ENCODE results near the gene ICOS.
A peak's percentile ranks its signal among the peaks of the same experiment; 100 is the strongest.
"Not testable (repeated sequence)": the region's sequence is repeated elsewhere in the genome, so short reads cannot be mapped to it uniquely, and the experiment has no call there.

ICOS gene

DNA sequence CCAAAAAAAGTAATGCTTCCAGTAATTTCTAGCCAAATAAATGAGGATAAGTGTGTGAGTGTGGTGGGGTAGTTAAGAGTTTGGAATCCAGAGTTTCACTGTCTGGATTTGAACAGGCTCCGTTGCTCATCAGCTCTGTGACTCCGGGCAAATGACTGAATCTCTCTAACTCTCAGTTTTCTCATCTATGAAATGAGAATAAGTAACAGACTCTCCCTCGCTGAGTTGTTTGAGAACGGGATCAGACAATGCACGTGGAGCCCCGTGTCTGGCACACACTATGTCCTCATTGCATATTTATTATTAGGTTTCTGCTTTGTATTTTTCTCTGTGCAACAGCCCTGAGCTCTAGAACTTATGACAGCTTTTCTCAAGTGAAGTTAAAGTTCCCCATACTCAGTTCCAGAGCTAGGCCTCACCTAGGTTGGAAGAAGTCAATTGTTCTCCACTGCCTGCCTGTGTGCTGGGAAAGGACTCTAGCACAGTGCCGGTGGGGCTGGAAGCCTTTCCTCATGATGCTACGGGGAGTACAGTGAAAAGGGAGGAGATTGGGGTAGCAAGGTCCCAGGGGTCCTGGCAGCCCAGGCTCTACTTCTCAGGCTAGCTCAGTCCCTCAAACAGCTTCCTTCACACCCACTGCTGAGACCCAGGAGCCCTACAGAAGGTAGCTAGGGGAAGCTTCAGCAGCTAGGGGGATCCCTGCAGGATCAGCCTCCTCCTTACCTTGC is 1.7 kb upstream of the ICOS start:
- Mint-ChIP-seq H3K4me1 (ENCODE audit: low read depth) (peaks cover 59% of the 10 kb centered on the region), H3K27ac (peak overlapping the region; percentile 98), H3K36me3 (ENCODE audit: low read depth) (peaks cover 64% of the 10 kb centered on the region), H3K27me3 (no peaks in the 10 kb centered on the region), H3K9me3 (peaks cover 8% of the 10 kb centered on the region), H3K4me3 (peak overlapping the region; percentile 72)
- DNase-seq, result peak; percentile 52

GRCh38 chr2:203935568-203935967 is 995 bp upstream of the ICOS start:
- Mint-ChIP-seq H3K4me1 (ENCODE audit: low read depth) (peaks cover 61% of the 10 kb centered on the region), H3K4me3 (peak overlapping the region; percentile 72), H3K9me3 (peaks cover 8% of the 10 kb centered on the region), H3K27ac (peak overlapping the region; percentile 98), H3K27me3 (no peaks in the 10 kb centered on the region), H3K36me3 (ENCODE audit: low read depth) (peaks cover 69% of the 10 kb centered on the region)
- DNase-seq, result no peak

DNA sequence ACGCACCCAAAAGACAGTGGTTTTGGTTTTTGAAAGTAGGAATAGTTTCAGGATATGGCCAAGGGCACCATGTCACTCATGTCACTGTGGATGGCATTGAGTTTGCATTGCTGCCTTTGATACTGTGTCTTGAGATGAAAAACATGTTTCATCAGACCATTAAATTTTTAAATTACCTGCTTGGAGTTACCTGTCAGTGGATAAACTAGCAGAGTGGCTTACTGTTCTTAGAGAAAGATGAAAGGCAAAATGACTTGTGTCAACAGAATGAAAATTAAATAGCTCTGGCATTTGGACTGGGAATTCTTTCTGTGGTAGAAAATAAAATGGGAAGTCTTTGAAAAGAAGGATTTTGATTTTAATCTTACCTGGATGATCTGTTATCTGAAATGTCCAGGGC is 386 bp downstream of the ICOS start:
- Mint-ChIP-seq H3K4me1 (ENCODE audit: low read depth) (peaks cover 64% of the 10 kb centered on the region), H3K36me3 (ENCODE audit: low read depth) (peaks cover 71% of the 10 kb centered on the region), H3K9me3 (peaks cover under 1% of the 10 kb centered on the region), H3K4me3 (peak overlapping the region; percentile 92), H3K27me3 (no peaks in the 10 kb centered on the region), H3K27ac (peak overlapping the region; percentile 95)
- no peak for DNase-seq

DNA sequence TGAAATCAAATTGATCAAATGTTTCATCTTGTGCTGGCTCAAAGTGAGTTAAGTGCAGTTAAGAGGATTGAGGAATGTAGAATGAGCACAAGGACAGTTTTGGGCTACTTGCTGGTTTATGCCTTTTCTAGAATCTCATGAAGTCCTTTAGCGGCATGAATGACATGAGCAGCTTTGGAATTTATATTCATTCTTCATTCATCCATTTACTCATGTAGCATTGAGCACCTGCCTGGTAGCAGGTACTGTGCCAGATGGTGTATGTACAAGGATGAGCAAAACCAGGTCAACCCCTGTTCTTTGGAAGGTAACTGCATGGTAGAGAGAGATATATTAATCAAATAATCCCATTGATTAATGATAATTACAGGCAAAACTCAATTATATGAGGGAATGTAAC is 1.2 kb downstream of the ICOS start:
- Mint-ChIP-seq H3K4me3 (peak overlapping the region; percentile 92), H3K9me3 (no peaks in the 10 kb centered on the region), H3K36me3 (ENCODE audit: low read depth) (peaks cover 73% of the 10 kb centered on the region), H3K27me3 (no peaks in the 10 kb centered on the region), H3K4me1 (ENCODE audit: low read depth) (peaks cover 63% of the 10 kb centered on the region), H3K27ac (peak overlapping the region; percentile 94)
- no peak for DNase-seq

GRCh38 chr2:203940039-203940438 is 3.5 kb downstream of the ICOS start:
- H3K27ac Mint-ChIP-seq, result peak overlapping the region; percentile 94
- peaks cover 3% of the 10 kb centered on the region for H3K9me3 Mint-ChIP-seq
- peaks cover 85% of the 10 kb centered on the region for H3K36me3 Mint-ChIP-seq (ENCODE audit: low read depth)
- peaks cover 63% of the 10 kb centered on the region for H3K4me1 Mint-ChIP-seq (ENCODE audit: low read depth)
- H3K4me3 Mint-ChIP-seq, result peak overlapping the region; percentile 92
- no peaks in the 10 kb centered on the region for H3K27me3 Mint-ChIP-seq
- no peak for DNase-seq

DNA sequence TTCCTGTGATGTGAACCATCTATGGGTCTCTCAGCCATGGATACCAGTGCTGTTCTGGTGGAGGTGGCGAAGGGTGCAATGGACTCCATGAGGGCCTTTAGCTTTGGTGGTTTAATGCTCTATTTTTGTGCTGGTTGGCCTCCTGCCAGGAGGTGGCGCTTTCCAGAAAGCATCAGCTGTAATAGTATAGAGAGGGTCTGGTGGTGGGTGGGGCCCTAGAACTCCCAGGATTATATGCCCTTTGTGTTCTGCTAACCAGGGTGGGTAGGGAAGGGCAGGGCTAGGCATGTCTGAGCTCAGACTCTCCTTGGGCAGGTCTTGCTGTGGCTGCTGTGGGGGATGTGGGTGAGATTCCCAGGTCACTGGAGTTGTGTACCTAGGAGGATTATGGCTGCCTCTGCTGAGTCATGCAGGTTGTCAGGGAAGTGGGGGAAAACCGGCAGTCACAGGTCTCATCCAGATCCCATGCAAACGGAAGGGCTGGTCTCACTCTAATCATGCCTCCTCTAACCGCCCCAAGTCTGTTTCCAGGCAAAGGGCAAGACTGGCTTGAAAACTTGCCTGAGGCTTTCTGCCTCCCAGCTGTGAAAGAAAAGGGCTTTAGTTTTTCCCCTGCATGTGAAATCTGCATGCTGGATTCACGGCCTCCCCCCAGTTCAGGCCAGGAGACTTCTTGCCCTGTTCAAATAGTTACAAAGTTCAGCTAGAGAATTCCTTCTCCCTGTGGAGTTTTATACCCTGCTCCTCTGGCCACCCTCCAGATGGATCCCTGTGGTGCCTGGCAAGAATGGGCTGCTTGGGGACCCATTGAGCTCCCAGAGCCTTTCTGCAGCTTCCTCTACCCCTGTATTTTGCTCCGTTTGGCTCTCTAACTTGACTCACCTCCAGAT is 7.2 kb downstream of the ICOS start:
- not testable (repeated sequence) for H3K27me3 Mint-ChIP-seq, H3K9me3 Mint-ChIP-seq, DNase-seq
- Mint-ChIP-seq H3K4me3 (peak overlapping the region; percentile 92), H3K36me3 (ENCODE audit: low read depth) (peaks cover 99% of the 10 kb centered on the region), H3K27ac (peak overlapping the region; percentile 91), H3K4me1 (ENCODE audit: low read depth) (peaks cover 83% of the 10 kb centered on the region)

DNA sequence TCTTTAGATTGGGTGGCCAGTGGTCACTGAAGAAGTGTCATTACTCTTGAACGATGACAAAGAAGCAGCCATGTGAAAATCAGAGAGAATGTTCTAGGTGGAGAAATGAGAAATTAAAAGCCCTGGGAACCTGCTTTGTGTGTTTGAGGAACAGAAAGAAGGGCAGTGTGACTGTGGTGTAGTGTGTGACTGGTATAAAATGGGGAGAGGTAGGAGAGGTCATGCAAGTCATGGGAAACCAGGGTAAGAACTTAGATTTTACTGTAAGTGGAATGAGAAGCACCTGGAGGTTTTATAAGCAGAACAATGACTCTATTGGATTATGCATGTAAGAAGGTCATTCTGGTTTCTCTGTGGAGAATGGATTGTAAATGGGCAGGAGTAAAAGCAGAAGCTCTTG is 12.2 kb downstream of the ICOS start:
- Mint-ChIP-seq H3K27me3 (no peaks in the 10 kb centered on the region), H3K9me3 (peaks cover 2% of the 10 kb centered on the region), H3K27ac (peak overlapping the region; percentile 84), H3K4me1 (ENCODE audit: low read depth) (peaks cover 92% of the 10 kb centered on the region), H3K36me3 (ENCODE audit: low read depth) (peaks cover 93% of the 10 kb centered on the region), H3K4me3 (peak overlapping the region; percentile 74)
- no peak for DNase-seq

- Mint-ChIP-seq H3K4me1 (ENCODE audit: low read depth) (peaks cover 89% of the 10 kb centered on the region), H3K27ac (peak overlapping the region; percentile 84), H3K36me3 (ENCODE audit: low read depth) (peaks cover 93% of the 10 kb centered on the region), H3K27me3 (no peaks in the 10 kb centered on the region), H3K9me3 (peaks cover 2% of the 10 kb centered on the region), H3K4me3 (peak overlapping the region; percentile 74)
- no peak for DNase-seq
Measured at GRCh38 chr2:203949228-203949627, 12.7 kb downstream of the ICOS start.

DNA sequence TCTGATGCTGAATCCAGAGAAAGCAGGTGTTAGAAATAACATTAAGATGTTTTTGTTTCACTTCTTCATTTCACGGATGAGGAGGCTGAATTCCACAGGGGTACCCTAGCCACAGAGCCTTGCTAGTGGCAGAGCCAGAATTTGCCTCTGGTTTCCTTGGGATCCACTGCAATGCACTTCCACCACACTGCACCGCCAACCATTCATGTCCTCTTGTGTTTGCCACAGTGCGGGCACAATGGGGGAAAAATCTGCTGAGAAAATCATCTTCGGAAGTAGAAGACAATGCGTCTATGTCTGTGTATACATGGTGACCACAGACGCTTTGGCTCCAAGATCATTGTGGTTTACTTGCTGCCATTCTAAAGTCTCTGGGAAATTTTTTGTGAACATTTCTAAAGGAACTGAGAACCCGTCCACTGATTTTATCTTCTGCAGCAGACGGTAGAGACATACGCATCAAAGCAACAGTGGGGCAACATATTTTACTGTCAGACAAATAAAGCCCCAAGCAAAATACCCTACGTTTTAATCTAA is 14.9 kb downstream of the ICOS start:
- Mint-ChIP-seq H3K9me3 (no peaks in the 10 kb centered on the region), H3K4me3 (peak overlapping the region; percentile 74), H3K27ac (peak overlapping the region; percentile 84), H3K4me1 (ENCODE audit: low read depth) (peaks cover 84% of the 10 kb centered on the region), H3K36me3 (ENCODE audit: low read depth) (peaks cover 90% of the 10 kb centered on the region), H3K27me3 (no peaks in the 10 kb centered on the region)
- DNase-seq, result no peak

GRCh38 chr2:203959265-203959664 is 22.7 kb downstream of the ICOS start:
- peaks cover 57% of the 10 kb centered on the region for H3K4me1 Mint-ChIP-seq (ENCODE audit: low read depth)
- DNase-seq, result no peak
- H3K36me3 Mint-ChIP-seq (ENCODE audit: low read depth), result peaks cover 80% of the 10 kb centered on the region
- no peaks in the 10 kb centered on the region for H3K9me3 Mint-ChIP-seq
- no peak overlapping the region for H3K4me3 Mint-ChIP-seq
- H3K27me3 Mint-ChIP-seq, result no peaks in the 10 kb centered on the region
- peak overlapping the region; percentile 38 for H3K27ac Mint-ChIP-seq

- peaks cover 77% of the 10 kb centered on the region for H3K36me3 Mint-ChIP-seq (ENCODE audit: low read depth)
- H3K4me3 Mint-ChIP-seq, result no peak overlapping the region
- H3K27me3 Mint-ChIP-seq, result no peaks in the 10 kb centered on the region
- no peak for DNase-seq
- H3K4me1 Mint-ChIP-seq (ENCODE audit: low read depth), result peaks cover 54% of the 10 kb centered on the region
- peak overlapping the region; percentile 65 for H3K27ac Mint-ChIP-seq
- H3K9me3 Mint-ChIP-seq, result no peaks in the 10 kb centered on the region
Measured at GRCh38 chr2:203959672-203960071, 23.1 kb downstream of the ICOS start.

GRCh38 chr2:203960811-203961210 is 24.2 kb downstream of the ICOS start:
- Mint-ChIP-seq H3K27me3 (no peaks in the 10 kb centered on the region), H3K27ac (peak overlapping the region; percentile 33), H3K4me1 (ENCODE audit: low read depth) (peaks cover 46% of the 10 kb centered on the region), H3K4me3 (no peak overlapping the region), H3K9me3 (no peaks in the 10 kb centered on the region), H3K36me3 (ENCODE audit: low read depth) (peaks cover 66% of the 10 kb centered on the region)
- DNase-seq, result no peak

GRCh38 chr2:203965190-203965589 is 28.6 kb downstream of the ICOS start:
- not testable (repeated sequence) for H3K9me3 Mint-ChIP-seq, H3K27me3 Mint-ChIP-seq, H3K4me3 Mint-ChIP-seq, DNase-seq
- Mint-ChIP-seq H3K27ac (peak overlapping the region; percentile 27), H3K36me3 (ENCODE audit: low read depth) (peaks cover 23% of the 10 kb centered on the region), H3K4me1 (ENCODE audit: low read depth) (peaks cover 15% of the 10 kb centered on the region)

DNA sequence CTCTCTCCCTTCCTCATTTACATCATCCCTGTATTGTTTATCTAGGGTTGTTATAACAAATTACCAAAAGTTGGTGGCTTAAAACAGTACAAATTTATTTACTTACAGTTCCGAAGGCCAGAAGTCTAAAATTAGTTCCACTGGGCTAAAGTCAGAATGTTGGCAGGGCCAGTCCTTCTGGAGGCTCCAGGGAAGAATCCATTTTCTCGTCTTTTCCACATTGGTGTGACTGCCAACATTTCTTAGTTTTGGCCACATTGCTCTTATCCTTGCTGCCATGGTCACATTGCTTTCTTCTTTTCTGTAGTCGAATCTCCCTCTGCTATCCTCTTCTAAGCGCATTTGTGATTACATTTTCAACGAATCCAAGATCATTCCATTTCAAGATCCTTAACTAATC is 34.7 kb downstream of the ICOS start:
- H3K27ac Mint-ChIP-seq, result no peak overlapping the region

GRCh38 chr2:203972066-203972465 is 35.5 kb downstream of the ICOS start:
- Mint-ChIP-seq H3K27ac (no peak overlapping the region), H3K4me1 (ENCODE audit: low read depth) (peaks cover 14% of the 10 kb centered on the region), H3K27me3 (no peaks in the 10 kb centered on the region), H3K4me3 (no peak overlapping the region), H3K36me3 (ENCODE audit: low read depth) (no peaks in the 10 kb centered on the region), H3K9me3 (no peaks in the 10 kb centered on the region)
- DNase-seq, result no peak

More for the DNA sequence above, 34.7 kb downstream of the ICOS start:
- no peaks in the 10 kb centered on the region for H3K36me3 Mint-ChIP-seq (ENCODE audit: low read depth)
- no peaks in the 10 kb centered on the region for H3K27me3 Mint-ChIP-seq
- H3K4me3 Mint-ChIP-seq, result no peak overlapping the region
- H3K4me1 Mint-ChIP-seq (ENCODE audit: low read depth), result peaks cover 14% of the 10 kb centered on the region
- DNase-seq, result no peak
- no peaks in the 10 kb centered on the region for H3K9me3 Mint-ChIP-seq

Data from activated T-cell treated with anti-CD3 and anti-CD28 coated beads, Interleukin-2, amount 50 U/mL, for 24 hours (primary cell).